Heart left ventricle (tissue), 16 donors: ENCODE measurements around the gene TTN. TPM values are rescaled to one million over a fixed set of nuclear protein-coding genes. Genes with fewer than 3 reads are reported as not detected.

ENCODE experiments used
- ATAC-seq, 4 donors: fragments of 200-7000 bp; cut with Tn5 transposase; one replicate each; pipeline ENCODE4 v1.9.1; 2020 to 2022; ENCODE audit warnings: moderate library complexity in 4 of 4, mild to moderate bottlenecking in 3 of 4, moderate number of reproducible peaks in 1 of 4
- DNase-seq, 5 donors: peaks; one replicate each; pipeline ENCODE4 v3.0.0-alpha.2; 2020
- H3K27ac ChIP-seq, 12 donors: fragments of 200-600 bp; sonication (generic) in 4 of 12; one replicate each; pipeline versions ENCODE4 v1.5.0 to v1.8.0; 2016 to 2022; ENCODE audit warnings: mild to moderate bottlenecking in 2 of 12
- H3K27me3 ChIP-seq, 9 donors: fragments of 200-600 bp; sonication (generic) in 2 of 9; one replicate each; pipeline versions ENCODE4 v1.5.1 to v1.8.0; 2016 to 2022; ENCODE audit warnings: mild to moderate bottlenecking in 3 of 9
- H3K36me3 ChIP-seq, 9 donors: fragments of 200-600 bp; sonication (generic) in 2 of 9; one replicate each; pipeline versions ENCODE4 v1.5.0 to v1.8.0; 2018 to 2022; ENCODE audit warnings: mild to moderate bottlenecking in 2 of 9
- H3K4me1 ChIP-seq, 12 donors: fragments of 200-600 bp; sonication (generic) in 4 of 12; one replicate each; pipeline versions ENCODE4 v1.5.0 to v1.8.0; 2016 to 2022; ENCODE audit warnings: mild to moderate bottlenecking in 3 of 12
- H3K4me3 ChIP-seq, 12 donors: fragments of 200-600 bp; sonication (generic) in 4 of 12; one replicate each; pipeline versions ENCODE4 v1.5.0 to v1.8.0; 2017 to 2022; ENCODE audit warnings: mild to moderate bottlenecking in 9 of 12, moderate library complexity in 4 of 12
- H3K9me3 ChIP-seq, 12 donors: fragments of 200-600 bp; sonication (generic) in 4 of 12; one replicate each; pipeline versions ENCODE4 v1.5.0 to v1.8.0; 2016 to 2022; ENCODE audit warnings: mild to moderate bottlenecking in 1 of 12
- CTCF ChIP-seq, 12 donors: fragments of 200-600 bp; sonication (generic) in 4 of 12; IDR thresholded peaks; one replicate each; pipeline versions ENCODE4 v1.5.0 to v1.8.0; 2018 to 2022; ENCODE audit warnings: antibody characterized with exemption in 12 of 12, mild to moderate bottlenecking in 5 of 12
- POLR2A ChIP-seq, 2 donors: fragments of 450-650 bp; IDR thresholded peaks; one replicate each; pipeline ENCODE4 v1.6.1; 2017; ENCODE audit warnings: antibody characterized with exemption in 2 of 2, mild to moderate bottlenecking in 2 of 2, moderate library complexity in 2 of 2
- WGBS, 4 donors: extraction: QIAGEN DNeasy Blood & Tissue Kit in 2 of 4; methylation state at CpG; one replicate each; pipeline versions ENCODE4 v1.1.5 to v1.1.7; 2013 to 2018; 5-methylcytosine and 5-hydroxymethylcytosine counted together
- intact Hi-C, 10 donors: fragments of 100-400 bp; cut with DNase I; formaldehyde crosslinking; loops; one replicate each; pipeline versions ENCODE4 v1.11.1 to v1.14.2; 2022
- polyA plus RNA-seq, 2 donors: library from polyadenylated mRNA; stranded (reverse); fragments of 200-250 nt; gene quantifications; one replicate each; pipeline ENCODE4 v1.2.3, GENCODE V29; 2013
- total RNA-seq, 9 donors: library from RNA; depleted of rRNA in 2 of 9; stranded (reverse); fragments of >200 nt in 2 of 9; fragmentation: NEBNext Ultra II Directional in 3 of 9; extraction: Animal tissue kit (Norgen Biotek cat#: 25700) in 3 of 9; gene quantifications; one replicate each; pipeline versions ENCODE4 v1.1.0 to v1.2.4, GENCODE V29; 2016 to 2023
- donor health status: ischemic (EF 13 %, LVEDD 7.1; RV severe dilation, severe dysfunction).
- donor health status: healthy with polysubstance abuse.
- donor health status: DM: no; HTN: yes; CAD: no.
- donor health status: DM: no; HTN: no; CAD: no.
- donor health status: ischemic (EF 25% LVEDD 6.9; RV normal size, moderate dysfunction).
- donor health status: ischemic (EF 25% LVEDD 5.7; RV mildly dilated, moderate dysfunction).
- donor health status: healthy.
- donor health status: DM: yes; HTN: yes; CAD: no.
- donor health status: ischemic (EF 35%, LVEDD 5.7; RV mildly dilated, moderate dysfunction).
- donor health status: nonischemic (EF 11% LVEDD 7.7; RV severe dilation, severe dysfunction).
- donor health status: DM: yes; HTN: yes; CAD: no.
- donor health status: PGD.
- donor health status: ischemic (EF 29% LVEDD 5.4; RV normal size, mild dysfunction).
- donor health status: nonischemic (EF 23%, LVEDD 6.1; RV moderate dilation, normal function).

The TTN gene
- total and polyA plus RNA-seq, 11 donors, result 136 to 4,653 (median 3,379) TPM

- peak; percentile 6 to 45 (median 28) for ATAC-seq
- no peak for DNase-seq
- WGBS, 4 donors, result 22 to 39% (median 35%) methylated on average over 8 of the region's 8 CpGs
- Histone ChIP-seq H3K36me3 (peaks cover 2 to 43% (median 26%) of the 10 kb centered on the region in 9 donors), H3K9me3 (no peaks in the 10 kb centered on the region), H3K4me3 (peak overlapping the region; percentile 28 to 75 (median 64)), H3K4me1 (peaks cover 0 to 16% (median 1%) of the 10 kb centered on the region in 12 donors), H3K27me3 (no peaks in the 10 kb centered on the region), H3K27ac (peak overlapping the region in 11 of 12 donors; percentile 46 to 83 (median 72))
- TF ChIP-seq CTCF (IDR thresholded peaks at IDR 0.05) (no peak), POLR2A (IDR thresholded peaks at IDR 0.05) (no peak)
- intact Hi-C loops, result loop anchor here in 5 of 10 donors (2.0 to 10.0 kb wide), 4 partner anchors 41 to 409 kb away; partner anchors contain the start of genes PLEKHA3 (in 4 of the 5), PJVK (in 1 of the 5), PRKRA (in 1 of the 5) and RBM45 (in 1 of the 5)
Measured at GRCh38 chr2:178523596-178524134, 283.6 kb downstream of the TTN start.

GRCh38 chr2:178522950-178523595 is 284.1 kb downstream of the TTN start:
- peak; percentile 75 to 90 (median 86) for DNase-seq
- intact Hi-C loops, result loop anchor here in 5 of 10 donors (2.0 to 10.0 kb wide), 4 partner anchors 41 to 408 kb away; partner anchors contain the start of genes PLEKHA3 (in 4 of the 5), PJVK (in 1 of the 5), PRKRA (in 1 of the 5) and RBM45 (in 1 of the 5)
- ATAC-seq, result peak; percentile 69 to 89 (median 86)
- peaks cover 2 to 43% (median 28%) of the 10 kb centered on the region in 9 donors for H3K36me3 ChIP-seq
- H3K27me3 ChIP-seq, result no peaks in the 10 kb centered on the region
- WGBS, 4 donors, result 8 to 19% (median 13%) methylated on average over 23 to 25 of the region's 25 CpGs
- peak overlapping the region in 11 of 12 donors; percentile 46 to 83 (median 72) for H3K27ac ChIP-seq
- peak overlapping the region; percentile 28 to 75 (median 64) for H3K4me3 ChIP-seq
- H3K9me3 ChIP-seq, result no peaks in the 10 kb centered on the region
- peak in 1 of 2 donors; percentile 49 for TF ChIP-seq POLR2A (IDR thresholded peaks at IDR 0.05)
- peak; percentile 59 to 88 (median 72) for TF ChIP-seq CTCF (IDR thresholded peaks at IDR 0.05)
- peaks cover 0 to 14% (median 1%) of the 10 kb centered on the region in 12 donors for H3K4me1 ChIP-seq

GRCh38 chr2:178521304-178522150 is 285.7 kb downstream of the TTN start:
- H3K27me3 ChIP-seq, result no peaks in the 10 kb centered on the region
- no peak overlapping the region for H3K4me3 ChIP-seq
- intact Hi-C loops, result loop anchor here in 5 of 10 donors (2.0 to 10.0 kb wide), 4 partner anchors 39 to 407 kb away; partner anchors contain the start of genes PLEKHA3 (in 4 of the 5), PJVK (in 1 of the 5), PRKRA (in 1 of the 5) and RBM45 (in 1 of the 5)
- H3K4me1 ChIP-seq, result peaks cover 0 to 14% (median 1%) of the 10 kb centered on the region in 12 donors
- WGBS, 4 donors, result 91 to 94% (median 92%) methylated on average over 11 of the region's 11 CpGs
- no peaks in the 10 kb centered on the region for H3K9me3 ChIP-seq
- no peak overlapping the region for H3K27ac ChIP-seq
- TF ChIP-seq CTCF (IDR thresholded peaks at IDR 0.05), result no peak
- H3K36me3 ChIP-seq, result peaks cover 0 to 38% (median 23%) of the 10 kb centered on the region in 9 donors
- DNase-seq (no peak), ATAC-seq (no peak)
